ENCODE results near the gene SLC48A1.
A peak's percentile ranks its signal among the peaks of the same experiment; 100 is the strongest.

The SLC48A1 gene

DNA sequence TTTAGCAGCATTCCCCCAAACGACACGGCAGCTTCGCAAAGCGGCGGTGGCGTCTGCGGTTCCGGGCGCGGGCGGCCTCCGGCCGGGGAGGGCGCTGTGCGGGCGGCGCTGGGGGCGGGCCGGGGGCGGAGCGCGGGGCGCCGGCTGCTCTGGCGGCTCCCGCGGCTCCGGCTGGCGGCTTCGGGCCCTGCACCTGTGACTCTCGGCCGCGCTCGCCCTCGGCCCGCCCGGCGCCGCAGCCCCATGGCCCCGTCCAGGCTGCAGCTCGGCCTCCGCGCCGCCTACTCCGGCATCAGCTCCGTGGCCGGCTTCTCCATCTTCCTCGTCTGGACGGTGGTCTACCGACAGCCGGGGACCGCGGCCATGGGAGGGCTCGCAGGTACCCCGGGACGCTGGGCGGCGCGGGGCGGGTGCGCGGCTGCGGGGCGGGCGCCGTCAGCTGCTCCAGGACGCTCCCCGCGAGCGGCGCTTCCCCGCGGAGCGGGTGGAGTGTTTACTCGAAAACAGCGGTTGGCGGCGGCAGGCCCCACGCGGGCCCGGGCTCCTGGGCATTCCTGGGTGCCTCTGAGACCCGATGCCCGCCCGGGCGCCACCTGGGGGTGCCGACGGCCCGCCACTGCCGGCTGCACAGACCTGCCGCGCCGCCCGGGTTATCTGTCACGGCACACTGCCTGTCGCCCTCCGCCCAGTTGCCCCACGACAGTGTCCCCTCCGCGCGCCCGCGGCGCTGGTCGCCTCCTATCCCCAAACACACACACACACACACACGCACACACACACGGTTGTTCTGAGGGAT, at the start of gene SLC48A1:
Gene SLC48A1, plus strand, starts transcription at position 177 of the 796 bp plus-strand sequence. Its CDS starts 67 bp downstream, at position 244.
- peak; percentile 40 to 44 for DNase-seq (ENCODE audit: low read depth in 2 of 2, low spot score in 1 of 2)

DNA sequence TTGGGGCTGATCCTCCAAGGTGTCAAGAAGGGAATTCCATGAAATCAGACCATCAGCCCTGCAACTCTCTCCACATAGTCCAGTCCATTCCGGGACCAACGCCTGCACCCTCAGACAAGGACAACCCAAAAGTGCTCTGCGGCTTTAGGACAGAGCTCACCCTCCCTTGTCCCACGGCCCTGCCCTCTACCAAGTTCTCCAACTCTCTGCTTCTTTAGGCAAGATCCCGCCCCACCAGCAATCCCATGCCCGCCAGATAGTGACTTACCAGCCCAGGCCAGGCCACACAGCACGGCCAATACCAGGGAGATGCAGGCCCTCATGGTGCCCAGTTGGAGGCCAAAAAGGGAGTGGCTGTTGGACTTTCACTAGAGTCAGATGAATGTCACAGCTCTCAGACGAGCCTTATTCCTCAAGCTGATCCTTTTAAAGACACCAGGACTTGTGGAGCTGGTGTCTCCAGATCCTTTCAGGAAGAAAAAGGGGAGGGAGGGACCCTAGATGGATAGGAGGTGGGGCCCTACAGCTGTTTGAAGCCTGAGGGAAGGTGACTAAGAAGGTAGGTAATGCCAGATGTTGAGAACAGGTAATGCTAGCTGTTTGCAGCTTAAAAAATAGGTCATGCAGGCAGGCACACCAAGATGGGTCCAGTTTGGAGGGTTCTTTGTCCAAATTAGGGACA, 47.8 kb upstream of the SLC48A1 start, which contains the start of gene ENDOU:
Gene ENDOU, minus strand, starts transcription at position 400 of the 682 bp plus-strand sequence. Its CDS starts 77 bp downstream, at position 323.
- DNase-seq (ENCODE audit: low read depth in 2 of 2, low spot score in 1 of 2): no peak

DNA sequence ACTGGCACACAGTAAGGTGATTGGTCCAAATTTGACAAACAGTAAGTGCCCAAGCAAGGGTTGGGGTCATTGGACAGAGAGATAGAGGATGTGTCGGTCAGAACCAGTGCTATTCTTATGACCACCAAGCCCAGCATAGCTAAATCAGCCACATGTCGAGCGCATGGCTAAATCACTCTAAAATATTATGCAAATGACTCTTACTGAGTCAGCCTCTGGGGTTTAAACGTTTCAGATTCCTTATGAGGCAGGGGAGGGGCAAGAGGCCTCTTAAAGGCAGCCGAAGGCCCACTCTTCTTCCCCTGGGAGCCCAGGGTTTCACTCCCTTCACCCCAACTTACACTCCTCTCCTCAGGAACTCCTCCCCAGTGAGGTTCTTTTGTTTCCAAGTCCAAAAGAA, 47.1 kb upstream of the SLC48A1 start:
- no peak for DNase-seq (ENCODE audit: low read depth in 2 of 2, low spot score in 1 of 2)

DNA sequence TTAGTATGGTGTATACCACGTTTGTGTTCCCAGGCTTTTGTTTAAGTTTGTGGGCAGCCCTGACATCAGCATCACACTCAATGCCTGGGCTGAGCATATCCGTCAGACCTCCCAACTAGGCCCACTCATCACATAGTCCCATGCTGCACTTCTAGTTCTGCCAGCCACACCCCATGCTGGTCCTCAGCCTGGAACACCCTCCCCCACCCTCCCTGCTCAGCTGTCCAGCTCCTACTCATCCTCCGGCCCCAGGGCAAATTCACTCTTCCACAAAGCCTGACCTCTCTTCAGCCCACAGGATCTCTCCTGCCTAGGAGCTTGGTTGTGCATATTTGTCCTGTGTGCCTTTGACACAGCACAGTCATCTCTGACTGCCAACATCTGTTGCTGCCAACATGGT, 43.8 kb upstream of the SLC48A1 start:
- DNase-seq (ENCODE audit: low read depth in 2 of 2, low spot score in 1 of 2): no peak

DNA sequence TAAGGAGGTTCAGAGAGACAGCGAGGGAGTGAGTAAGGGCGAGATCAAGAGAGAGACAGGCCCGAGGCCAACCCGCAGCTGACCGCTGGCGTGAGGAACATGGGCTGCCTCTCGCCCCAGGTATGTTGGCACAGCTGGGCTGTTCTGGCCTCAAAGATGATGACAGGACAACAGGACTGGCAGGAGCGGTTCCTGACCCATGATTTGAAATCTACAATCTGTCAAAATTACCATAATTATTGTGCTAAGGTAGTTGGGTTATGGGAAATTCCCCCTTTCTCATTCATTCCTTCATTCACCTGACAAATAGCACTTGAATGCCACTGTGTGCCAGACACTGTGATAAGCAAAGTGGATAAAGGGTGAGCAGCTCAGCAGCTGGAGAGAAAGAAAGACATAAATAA, 42.7 kb upstream of the SLC48A1 start:
- no peak for DNase-seq (ENCODE audit: low read depth in 2 of 2, low spot score in 1 of 2)

DNA sequence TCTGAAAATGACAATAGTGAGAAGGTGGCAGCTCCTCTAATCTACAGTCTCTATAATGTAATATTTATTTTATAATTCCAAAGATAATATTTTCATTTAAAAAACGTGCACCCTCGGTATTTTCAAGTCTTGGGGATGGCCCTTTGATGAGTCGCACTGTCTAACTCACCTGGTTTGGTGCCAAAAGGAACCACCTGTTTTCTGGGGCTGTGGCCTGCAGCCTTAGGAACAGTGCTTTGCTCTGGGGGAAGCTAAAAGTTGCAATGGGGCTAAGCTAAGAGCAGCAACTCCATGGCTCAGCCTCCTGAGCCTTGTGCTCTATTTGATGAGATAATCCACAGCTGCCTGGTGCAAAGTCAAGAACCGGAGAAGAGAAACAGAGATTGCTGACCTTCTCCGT, 41.3 kb upstream of the SLC48A1 start:
- DNase-seq (ENCODE audit: low read depth in 2 of 2, low spot score in 1 of 2): no peak

DNA sequence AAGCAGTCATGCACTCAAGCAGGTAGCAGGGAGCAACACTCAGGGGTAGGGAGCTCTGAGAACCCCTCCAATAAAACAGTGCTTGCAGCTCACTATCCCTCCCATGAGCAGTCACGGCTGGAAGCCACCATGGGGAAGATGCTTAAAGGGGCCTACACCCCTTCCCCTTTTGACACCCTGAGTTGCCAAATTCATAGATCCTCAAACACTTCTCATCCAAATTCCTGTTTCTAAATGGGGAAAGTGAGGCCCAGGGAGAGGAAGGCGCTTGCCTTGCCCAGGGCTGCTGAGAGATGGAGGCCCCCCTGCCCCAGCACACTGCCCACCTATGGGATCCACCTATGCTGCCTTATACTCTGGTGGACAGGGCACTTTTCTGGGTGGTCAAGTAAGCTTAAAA, 40.5 kb upstream of the SLC48A1 start:
- DNase-seq (ENCODE audit: low read depth in 2 of 2, low spot score in 1 of 2): no peak

DNA sequence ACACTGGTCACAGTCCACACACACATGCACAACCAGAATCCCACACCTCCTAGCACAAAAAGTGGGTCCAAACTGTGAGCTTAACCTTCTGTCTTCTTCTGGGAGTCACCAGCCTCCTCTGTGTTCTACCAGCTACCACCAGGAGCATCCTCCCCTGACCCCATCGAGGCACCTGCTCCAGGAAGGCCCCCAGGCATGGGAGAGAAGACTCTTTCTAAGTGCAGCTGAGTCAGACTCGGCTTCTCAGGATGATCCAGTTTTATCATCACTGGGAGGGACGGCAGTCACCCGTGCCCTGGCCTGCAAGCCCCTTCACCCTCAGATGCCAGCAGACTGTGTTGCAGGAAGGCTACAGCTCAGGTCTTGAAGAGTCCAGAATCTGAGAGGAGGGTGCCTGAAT, 39.9 kb upstream of the SLC48A1 start:
- no peak for DNase-seq (ENCODE audit: low read depth in 2 of 2, low spot score in 1 of 2)

DNA sequence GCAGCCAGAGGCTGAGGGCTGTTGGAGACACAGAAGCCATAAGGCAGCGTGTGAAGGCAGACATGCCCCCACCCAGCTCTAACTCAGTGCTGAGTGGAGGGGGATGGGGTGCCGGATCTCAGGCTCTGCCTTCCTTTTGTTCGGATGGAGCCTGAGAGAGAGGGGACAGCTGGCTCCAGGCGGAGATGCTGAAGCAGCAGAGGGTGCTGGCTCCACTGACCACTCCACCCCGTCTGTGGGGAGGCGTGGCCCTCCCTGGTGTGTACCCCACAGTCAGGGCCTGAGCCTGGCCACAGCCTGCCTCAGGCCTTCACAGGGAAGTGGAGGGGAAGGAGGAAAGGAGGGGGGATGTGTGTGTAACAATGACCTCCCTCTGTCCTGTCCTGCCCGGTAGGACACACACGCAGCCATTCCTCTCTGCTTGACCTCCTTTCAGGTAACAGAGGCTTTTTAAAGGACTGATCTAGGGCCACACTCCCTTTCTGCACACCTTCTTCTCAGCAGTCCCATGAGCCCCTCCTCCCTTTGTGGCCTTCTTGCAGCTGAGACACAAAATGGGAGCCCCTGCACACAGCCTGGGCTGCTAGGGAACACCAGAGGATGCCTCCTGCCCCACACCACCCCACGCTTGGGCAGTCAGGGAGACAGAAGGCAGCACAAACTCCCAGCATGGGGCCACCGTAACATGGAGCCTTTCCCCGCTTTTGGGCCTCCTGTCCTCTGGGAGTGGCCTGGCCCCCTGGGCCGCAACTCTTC, 38.1 kb upstream of the SLC48A1 start:
- DNase-seq (ENCODE audit: low read depth in 2 of 2, low spot score in 1 of 2): no peak

DNA sequence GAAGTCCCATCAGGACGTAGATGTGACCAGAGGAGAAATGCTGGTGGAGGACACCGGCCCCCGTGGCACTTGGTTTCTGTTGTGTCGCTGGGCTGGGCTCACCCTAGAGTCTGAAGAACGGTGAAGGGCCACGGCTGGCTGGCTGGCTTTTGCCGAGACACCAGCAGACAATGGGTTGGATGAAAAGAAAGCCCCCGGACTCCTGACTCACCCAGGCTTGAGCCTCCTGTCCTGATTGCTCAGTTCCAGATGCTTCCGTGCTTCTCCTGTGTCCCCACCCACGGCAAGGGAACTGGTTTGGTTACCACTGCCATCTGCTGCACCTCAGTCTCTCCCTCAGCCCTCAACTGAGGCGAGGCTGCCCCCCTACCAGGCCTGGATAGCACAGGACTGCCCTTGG, 37.4 kb upstream of the SLC48A1 start:
- DNase-seq (ENCODE audit: low read depth in 2 of 2, low spot score in 1 of 2): no peak

DNA sequence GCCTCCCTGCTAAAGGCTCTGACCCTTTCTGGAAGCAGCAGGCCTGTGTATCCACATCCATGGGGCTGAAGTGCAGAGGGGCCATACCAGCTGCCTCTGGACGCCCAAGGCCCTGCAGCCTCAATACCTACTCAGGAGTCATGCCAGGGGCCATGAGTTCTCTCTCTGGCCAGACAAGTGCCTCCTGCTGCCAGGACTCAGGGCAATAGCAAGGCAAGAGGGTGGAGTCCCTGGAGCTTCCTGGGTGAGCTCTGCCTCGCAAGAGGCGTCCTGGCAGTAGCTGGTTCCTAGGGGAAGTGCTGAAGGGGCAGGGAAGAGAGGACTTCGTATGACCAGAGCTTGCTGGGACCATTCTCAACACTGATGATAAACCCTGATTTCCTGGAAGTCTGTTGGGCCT, 36.8 kb upstream of the SLC48A1 start:
- DNase-seq (ENCODE audit: low read depth in 2 of 2, low spot score in 1 of 2): no peak

DNA sequence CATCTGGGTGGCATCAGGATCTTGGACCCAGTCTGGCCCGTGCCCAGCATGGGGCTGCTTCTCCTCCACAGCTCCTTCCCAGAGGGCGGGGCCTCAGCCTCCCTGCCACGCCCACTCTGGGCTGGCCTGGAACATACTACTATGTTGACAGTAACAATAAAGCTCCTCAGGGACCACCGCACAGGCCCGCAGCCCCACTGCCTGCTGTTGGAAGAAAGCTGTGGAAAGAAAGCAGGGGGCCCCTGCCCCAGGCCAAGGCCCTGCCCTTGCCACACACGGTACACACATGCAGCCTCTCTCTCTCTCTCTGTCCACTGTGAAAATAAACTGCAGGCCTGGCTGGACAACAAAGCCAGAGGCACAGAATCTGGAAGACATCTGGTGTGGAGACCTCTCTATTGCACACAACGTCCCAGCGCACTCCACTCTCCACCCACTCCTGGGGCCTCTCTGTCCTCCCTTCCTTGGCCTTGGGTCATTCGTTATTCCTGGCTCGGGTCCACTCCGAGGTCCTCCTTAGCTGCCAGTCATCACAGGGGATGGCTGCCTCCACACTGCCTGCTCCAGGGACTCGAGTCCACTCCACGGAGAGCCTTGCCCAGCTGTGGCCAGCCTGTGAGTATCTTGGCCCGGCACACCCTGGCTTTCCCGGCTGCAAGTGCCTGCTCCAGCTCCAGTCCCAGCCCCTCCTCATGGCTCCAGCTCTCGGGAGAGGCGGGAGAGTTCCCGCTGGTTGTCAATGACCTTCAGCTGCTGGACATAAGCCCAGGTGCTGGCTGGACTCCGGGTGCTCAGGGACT, 36.0 kb upstream of the SLC48A1 start:
- no peak for DNase-seq (ENCODE audit: low read depth in 2 of 2, low spot score in 1 of 2)

DNA sequence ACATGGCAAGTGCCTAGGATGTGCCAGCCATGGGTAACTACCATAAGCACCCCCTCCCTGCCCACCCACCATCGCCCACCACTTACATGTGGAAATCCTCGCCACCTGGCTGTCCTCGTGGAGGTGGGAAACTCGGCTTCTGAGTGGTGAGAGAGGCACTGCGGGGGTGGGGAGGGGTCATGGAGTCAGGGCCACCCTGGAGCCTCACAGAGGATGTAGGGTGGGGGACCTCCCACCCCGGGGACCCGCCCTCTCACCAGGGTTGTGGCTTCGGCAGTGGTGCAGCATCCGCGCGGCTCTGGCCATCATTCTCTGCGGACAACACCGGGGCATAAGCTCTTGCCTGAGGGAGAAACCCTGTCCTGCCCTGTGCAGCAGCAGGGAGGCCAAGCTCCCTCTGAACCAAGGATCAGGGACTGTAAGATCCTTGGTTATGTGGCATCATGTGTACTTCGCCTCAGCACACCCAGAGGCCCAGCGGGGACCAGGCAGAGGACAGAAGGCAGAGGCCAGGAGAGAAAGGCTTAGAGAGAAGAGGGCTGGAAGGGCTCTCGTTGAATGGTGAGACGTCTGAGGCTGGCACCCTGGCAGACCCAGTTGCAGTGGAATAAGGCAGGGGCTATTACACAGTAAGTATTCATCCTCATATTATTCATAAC, 35.0 kb upstream of the SLC48A1 start:
- DNase-seq (ENCODE audit: low read depth in 2 of 2, low spot score in 1 of 2): no peak

DNA sequence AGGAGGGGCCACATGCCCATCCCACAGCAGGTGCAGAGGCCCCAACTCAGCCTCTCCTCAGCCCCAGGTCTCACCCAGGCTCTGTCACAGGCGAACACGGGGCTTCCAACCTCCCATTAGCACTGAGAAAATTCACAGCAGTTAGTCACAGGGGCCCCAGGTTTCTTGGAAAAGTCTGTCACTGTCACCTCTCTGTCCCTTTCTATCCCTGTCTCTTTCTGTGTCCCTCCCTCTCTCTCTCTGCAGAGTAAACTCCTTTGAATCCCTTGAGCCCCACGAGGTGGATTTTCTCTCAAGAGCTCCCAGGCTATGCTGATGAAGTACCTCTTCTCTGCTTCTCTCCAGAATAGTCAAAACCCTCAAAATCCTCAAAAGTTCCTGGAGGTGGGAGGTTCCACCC, 33.7 kb upstream of the SLC48A1 start:
- DNase-seq (ENCODE audit: low read depth in 2 of 2, low spot score in 1 of 2): no peak

DNA sequence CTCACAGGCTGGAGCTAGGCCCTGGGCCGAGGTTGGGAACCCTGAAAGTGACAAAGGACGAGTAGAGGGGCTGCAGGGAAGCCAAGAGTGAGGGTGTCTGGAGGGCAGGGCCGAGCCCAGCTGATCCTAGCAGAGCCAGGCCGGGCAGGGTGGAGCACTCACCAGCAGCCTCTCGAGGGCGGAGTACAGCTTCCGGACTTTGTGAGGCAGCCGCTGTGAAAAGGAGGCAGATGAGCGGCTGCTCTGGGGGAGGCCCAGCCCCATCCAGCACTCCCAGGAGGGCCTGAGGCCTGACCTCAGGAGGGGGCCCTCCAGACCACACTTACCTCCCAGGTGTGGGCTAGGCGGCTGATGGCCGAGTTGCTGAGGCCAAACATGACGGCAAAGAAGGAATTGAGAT, 33.1 kb upstream of the SLC48A1 start:
- DNase-seq (ENCODE audit: low read depth in 2 of 2, low spot score in 1 of 2): no peak

DNA sequence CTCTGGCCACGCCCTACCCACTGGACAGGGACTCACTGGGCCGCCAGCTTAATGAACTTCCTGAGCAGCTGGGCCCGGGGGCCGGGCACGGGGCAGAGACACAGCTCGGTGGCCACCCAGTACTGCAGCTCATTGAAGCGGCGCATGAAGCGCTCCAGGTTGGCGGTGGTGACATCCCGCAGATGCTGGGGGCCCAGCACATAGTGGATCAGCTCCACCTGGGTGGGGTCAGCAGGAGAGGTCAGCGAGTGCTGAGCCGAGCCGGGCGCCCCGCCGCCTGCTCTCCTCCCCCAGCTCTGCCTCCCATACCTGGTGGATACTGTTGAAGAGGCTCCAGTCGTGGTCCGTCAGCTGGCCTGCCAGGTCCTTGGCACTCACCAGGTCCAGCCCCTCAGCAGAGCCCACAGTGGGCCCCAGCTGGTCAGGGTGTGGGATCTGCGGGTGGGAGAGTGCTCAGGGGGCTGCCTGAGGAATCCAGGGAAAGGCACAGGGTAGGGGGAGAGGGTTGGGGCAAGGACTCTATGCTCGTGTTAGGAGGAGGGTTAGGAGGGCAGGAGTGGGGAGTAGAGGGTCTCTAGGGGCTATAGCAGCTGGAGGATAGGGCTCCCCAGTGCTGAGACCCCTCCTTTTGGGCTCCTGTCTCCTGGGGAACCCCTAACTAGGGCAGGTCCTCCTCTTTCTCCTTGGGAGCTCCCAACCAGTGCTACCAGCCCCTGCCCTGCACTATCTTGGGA, 32.3 kb upstream of the SLC48A1 start:
- no peak for DNase-seq (ENCODE audit: low read depth in 2 of 2, low spot score in 1 of 2)

DNA sequence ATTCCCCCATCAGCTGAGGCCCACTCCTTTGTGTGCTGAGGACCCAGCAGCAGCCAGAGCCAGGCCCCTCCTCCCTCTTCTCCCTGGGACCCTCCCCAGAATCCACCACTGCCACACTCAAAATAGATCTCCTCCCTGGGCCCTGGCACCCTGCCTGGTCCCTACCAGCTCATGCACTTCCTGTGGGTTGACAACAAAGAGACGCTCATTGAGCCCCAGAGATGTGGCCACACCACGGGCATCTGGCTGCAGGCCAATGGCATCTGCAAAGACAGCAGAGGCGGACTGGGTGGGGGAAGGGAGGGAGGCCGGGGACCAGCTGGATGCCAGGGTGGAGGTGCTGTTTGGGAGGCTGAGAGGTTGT, 31.7 kb upstream of the SLC48A1 start:
- DNase-seq (ENCODE audit: low read depth in 2 of 2, low spot score in 1 of 2): peak; percentile 17 to 48

DNA sequence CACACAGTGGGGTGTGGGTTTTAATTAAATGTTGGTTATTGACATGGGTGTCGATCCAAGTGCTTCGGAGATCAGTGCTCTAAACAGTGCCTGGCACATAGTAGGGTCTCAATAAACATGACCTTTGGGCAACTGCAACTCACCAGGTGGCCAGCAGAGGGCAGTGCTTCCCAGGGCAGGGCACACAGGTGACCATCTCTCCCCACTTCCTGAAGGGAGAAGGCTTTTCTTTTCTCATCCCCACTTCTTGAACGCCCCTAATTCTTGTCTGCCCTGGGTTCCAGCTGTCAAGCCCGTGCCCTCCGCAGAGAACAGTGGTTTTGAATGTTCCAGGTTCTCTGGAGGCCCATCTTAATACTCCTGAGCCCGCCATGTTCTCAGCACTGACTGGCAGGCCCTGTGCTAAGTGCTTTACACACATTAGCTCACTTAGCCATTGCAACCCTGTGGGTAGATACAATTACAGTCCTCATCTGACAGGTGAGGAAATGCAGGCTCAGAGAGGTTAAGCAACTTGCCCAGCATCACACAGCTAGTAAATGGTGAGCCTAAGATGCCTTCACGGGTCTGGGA, 30.7 kb upstream of the SLC48A1 start:
- peak; percentile 58 for DNase-seq (ENCODE audit: low read depth in 2 of 2, low spot score in 1 of 2)

DNA sequence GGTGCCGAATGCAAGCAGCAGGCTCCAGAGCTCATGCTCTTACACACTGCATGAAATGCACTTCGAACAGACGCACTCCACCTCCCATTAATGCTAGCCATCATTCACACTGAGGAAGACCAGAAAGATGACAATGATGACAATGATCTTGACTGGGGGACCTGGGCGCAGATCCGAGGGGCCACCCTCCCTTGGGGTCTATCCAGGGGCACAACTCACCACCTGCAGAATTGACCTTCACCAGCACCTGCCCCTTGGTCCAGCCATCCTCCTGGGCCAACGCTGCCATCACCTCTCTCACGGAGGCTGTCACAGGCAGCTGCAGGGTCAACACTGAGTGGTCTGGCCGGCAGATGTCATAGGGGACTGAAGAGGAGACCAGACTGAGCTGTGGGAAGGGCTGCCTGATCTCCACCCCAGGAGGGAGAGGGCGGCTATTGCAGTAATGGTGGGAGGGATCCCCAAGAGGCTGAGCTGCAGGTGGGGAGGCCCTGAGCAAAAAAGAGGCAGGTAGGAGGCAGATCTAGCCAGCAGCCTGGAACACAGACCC, 29.7 kb upstream of the SLC48A1 start:
- no peak for DNase-seq (ENCODE audit: low read depth in 2 of 2, low spot score in 1 of 2)

Measured in stimulated activated CD8-positive, alpha-beta memory T cell treated with anti-CD3 and anti-CD28 coated beads, Interleukin-4, amount 100 ng/mL, for 1 hour (primary cell).